Tibial nerve (tissue), 4 donors: Measurements from ENCODE around the gene STPG3.

Experiments used
- EP300 ChIP-seq, 2 donors: sonication (generic); formaldehyde crosslinking; IDR thresholded peaks; one replicate each; pipeline ENCODE4 v1.6.1; 2017; ENCODE audit warnings: antibody characterized with exemption in 2 of 2, mild to moderate bottlenecking in 1 of 2
- POLR2A ChIP-seq, 2 donors: fragments of 450-650 bp; IDR thresholded peaks; one replicate each; pipeline ENCODE4 v1.6.1; 2017; ENCODE audit warnings: antibody characterized with exemption in 2 of 2, mild to moderate bottlenecking in 2 of 2, moderate library complexity in 2 of 2
- TF ChIP-seq, protein P1 (sequence below), 5 experiments: fragments of 200-600 bp in 3 of 5; fragments of 450-650 bp in 2 of 5; sonication (generic) in 3 of 5; IDR thresholded peaks; one replicate each; pipeline ENCODE4 v1.5.1; 2016 to 2019; ENCODE audit warnings: antibody characterized with exemption in 5 of 5, mild to moderate bottlenecking in 3 of 5, moderate library complexity in 2 of 5

DNA sequence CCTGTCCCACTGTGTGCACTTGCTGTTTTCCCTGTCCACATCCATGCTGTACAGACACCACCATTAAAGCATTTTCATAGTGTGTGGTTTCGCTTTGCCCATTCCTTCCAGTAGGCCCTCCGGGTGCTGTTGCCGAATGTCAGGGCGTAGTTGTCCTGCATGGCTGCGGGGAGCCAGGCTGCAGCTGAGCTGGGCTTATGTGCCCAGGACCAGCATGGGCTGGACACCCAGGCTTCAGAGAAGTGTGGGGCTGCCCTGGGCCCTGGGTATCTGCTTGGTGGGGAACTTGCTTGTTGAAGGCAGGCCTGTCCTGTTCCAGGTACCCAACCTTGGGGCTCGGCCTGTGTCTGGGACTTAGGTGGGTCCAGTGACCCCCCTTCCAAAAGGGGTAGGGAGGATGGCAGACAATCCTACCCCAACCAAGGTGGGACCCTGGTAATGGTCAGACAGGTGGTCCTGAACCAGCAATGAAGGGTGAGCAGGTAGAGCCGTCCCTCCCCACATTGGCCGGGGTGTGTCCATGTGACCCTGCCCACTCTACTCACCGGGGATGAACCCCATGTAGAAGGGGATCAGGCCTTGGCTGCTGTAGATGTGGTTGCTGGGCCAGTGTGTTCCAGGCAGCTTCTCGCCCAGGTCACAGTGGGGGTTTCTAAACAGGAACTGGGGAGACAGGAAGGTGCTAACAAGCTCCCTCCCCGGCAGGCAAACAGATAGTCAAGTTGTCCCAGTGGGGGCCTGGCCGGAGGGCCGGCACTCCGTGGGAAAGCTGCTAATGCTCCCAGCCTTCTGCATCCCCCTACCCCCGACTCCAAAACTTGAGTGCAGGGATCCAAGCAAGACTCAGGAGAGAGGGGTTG, 7.2 kb upstream of the STPG3 start:
- TF ChIP-seq, protein P1, sequence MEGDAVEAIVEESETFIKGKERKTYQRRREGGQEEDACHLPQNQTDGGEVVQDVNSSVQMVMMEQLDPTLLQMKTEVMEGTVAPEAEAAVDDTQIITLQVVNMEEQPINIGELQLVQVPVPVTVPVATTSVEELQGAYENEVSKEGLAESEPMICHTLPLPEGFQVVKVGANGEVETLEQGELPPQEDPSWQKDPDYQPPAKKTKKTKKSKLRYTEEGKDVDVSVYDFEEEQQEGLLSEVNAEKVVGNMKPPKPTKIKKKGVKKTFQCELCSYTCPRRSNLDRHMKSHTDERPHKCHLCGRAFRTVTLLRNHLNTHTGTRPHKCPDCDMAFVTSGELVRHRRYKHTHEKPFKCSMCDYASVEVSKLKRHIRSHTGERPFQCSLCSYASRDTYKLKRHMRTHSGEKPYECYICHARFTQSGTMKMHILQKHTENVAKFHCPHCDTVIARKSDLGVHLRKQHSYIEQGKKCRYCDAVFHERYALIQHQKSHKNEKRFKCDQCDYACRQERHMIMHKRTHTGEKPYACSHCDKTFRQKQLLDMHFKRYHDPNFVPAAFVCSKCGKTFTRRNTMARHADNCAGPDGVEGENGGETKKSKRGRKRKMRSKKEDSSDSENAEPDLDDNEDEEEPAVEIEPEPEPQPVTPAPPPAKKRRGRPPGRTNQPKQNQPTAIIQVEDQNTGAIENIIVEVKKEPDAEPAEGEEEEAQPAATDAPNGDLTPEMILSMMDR (IDR thresholded peaks at IDR 0.05), result no peak
- TF ChIP-seq POLR2A (IDR thresholded peaks at IDR 0.05) (no peak), EP300 (IDR thresholded peaks at IDR 0.05) (no peak)
